GM23338 (cell line): ENCODE measurements around the gene ATG4B. TPM values are rescaled to one million over a fixed set of nuclear protein-coding genes. Genes with fewer than 3 reads are reported as not detected.

Experiments used
- ATAC-seq: fragments of 200-7000 bp; cut with Tn5 transposase; 3 replicates; pipeline ENCODE4 v1.9.1; 2020
- DNase-seq: peaks from one replicate; pipeline ENCODE4 v3.0.0-alpha.2; 2015; ENCODE audit warnings: low spot score
- H2AFZ ChIP-seq: fragments of 200-600 bp; sonication (generic); 2 replicates; pipeline ENCODE4 v1.8.0; 2016; ENCODE audit warnings: antibody characterized with exemption, mild to moderate bottlenecking, moderate library complexity
- H3F3A ChIP-seq: fragments of 200-600 bp; sonication (generic); replicated peaks from 2 replicates; pipeline ENCODE4 v1.8.0; 2017; ENCODE audit warnings: antibody characterized with exemption, mixed run types, low read depth
- H3K27ac ChIP-seq: fragments of 200-600 bp; sonication (generic); 2 replicates; pipeline ENCODE4 v1.6.1; 2016; ENCODE audit warnings: low read depth
- H3K27me3 ChIP-seq: fragments of 200-600 bp; sonication (generic); 2 replicates; pipeline ENCODE4 v1.8.0; 2016; ENCODE audit warnings: mild to moderate bottlenecking, mixed run types, moderate library complexity; ENCODE audit not compliant: insufficient read depth
- H3K36me3 ChIP-seq: fragments of 200-600 bp; sonication (generic); 2 replicates; pipeline ENCODE4 v1.8.0; 2016; ENCODE audit warnings: mild to moderate bottlenecking; ENCODE audit not compliant: insufficient read depth
- H3K4me1 ChIP-seq: fragments of 200-600 bp; sonication (generic); 2 replicates; pipeline ENCODE4 v1.8.0; 2016; ENCODE audit warnings: mild to moderate bottlenecking, moderate library complexity; ENCODE audit not compliant: insufficient read depth
- H3K4me2 ChIP-seq: fragments of 200-600 bp; sonication (generic); 2 replicates; pipeline ENCODE4 v1.7.1; 2017; ENCODE audit warnings: mixed run types
- H3K4me3 ChIP-seq: fragments of 200-600 bp; sonication (generic); 2 replicates; pipeline ENCODE4 v1.6.1; 2016; ENCODE audit warnings: mixed run types
- H3K79me2 ChIP-seq: fragments of 200-600 bp; sonication (generic); replicated peaks from 2 replicates; pipeline ENCODE4 v1.8.0; 2017; ENCODE audit warnings: mild to moderate bottlenecking; ENCODE audit not compliant: insufficient read depth
- H3K9me2 ChIP-seq: fragments of 200-600 bp; sonication (generic); 2 replicates; pipeline ENCODE4 v1.8.0; 2017; ENCODE audit not compliant: insufficient read depth
- H4K20me1 ChIP-seq: fragments of 200-600 bp; sonication (generic); replicated peaks from 2 replicates; pipeline ENCODE4 v1.8.0; 2017; ENCODE audit warnings: mild to moderate bottlenecking; ENCODE audit not compliant: insufficient read depth
- H3K27ac Mint-ChIP-seq: 2 replicates; pipeline ENCODE4 v1.8.0; 2020; ENCODE audit warnings: inconsistent platforms, mild to moderate bottlenecking, moderate library complexity, mixed read lengths
- H3K27me3 Mint-ChIP-seq: 3 replicates; pipeline ENCODE4 v1.8.0; 2022; ENCODE audit warnings: low read depth, mild to moderate bottlenecking, moderate library complexity, mixed read lengths, inconsistent platforms; ENCODE audit not compliant: insufficient read depth, poor library complexity
- H3K36me3 Mint-ChIP-seq: 3 replicates; pipeline ENCODE4 v1.8.0; 2021; ENCODE audit warnings: low read depth, mild to moderate bottlenecking, inconsistent platforms, moderate library complexity, mixed read lengths
- H3K4me1 Mint-ChIP-seq: 3 replicates; pipeline ENCODE4 v1.8.0; 2020; ENCODE audit warnings: mild to moderate bottlenecking, inconsistent platforms, mixed read lengths
- H3K4me3 Mint-ChIP-seq: 3 replicates; pipeline ENCODE4 v1.8.0; 2021; ENCODE audit warnings: moderate library complexity, mild to moderate bottlenecking, inconsistent platforms, mixed read lengths
- H3K9me3 Mint-ChIP-seq: 3 replicates; pipeline ENCODE4 v1.8.0; 2020; ENCODE audit warnings: moderate library complexity, mild to moderate bottlenecking, inconsistent platforms, mixed read lengths
- CREB1 ChIP-seq: fragments of 250-450 bp; sonication (Bioruptor Pico); IDR thresholded peaks from 2 replicates; pipeline ENCODE4 v1.5.0; 2020; ENCODE audit warnings: low read depth, mild to moderate bottlenecking, moderate library complexity
- ETS1 ChIP-seq: IDR thresholded peaks from 2 replicates; pipeline ENCODE4 v1.6.1; 2016; ENCODE audit warnings: antibody characterized with exemption
- EZH2 ChIP-seq: fragments of 200-600 bp; sonication (generic); IDR thresholded peaks from one replicate; pipeline ENCODE4 v1.8.0; 2017; ENCODE audit warnings: antibody characterized with exemption, mild to moderate bottlenecking, low read depth; ENCODE audit not compliant: unreplicated experiment
- NANOG ChIP-seq: IDR thresholded peaks from 2 replicates; pipeline ENCODE4 v1.6.1; 2016; ENCODE audit warnings: antibody characterized with exemption, borderline replicate concordance
- POLR2AphosphoS5 ChIP-seq: IDR thresholded peaks from 2 replicates; pipeline ENCODE4 v1.6.1; 2016; ENCODE audit warnings: antibody characterized with exemption, low read depth
- ZNF114 ChIP-seq: fragments of 250-450 bp; sonication (Bioruptor Pico); IDR thresholded peaks from 2 replicates; pipeline ENCODE4 v1.5.0; 2020; ENCODE audit warnings: mild to moderate bottlenecking, moderate library complexity
- ZNF462 ChIP-seq: fragments of 250-450 bp; sonication (Bioruptor Pico); IDR thresholded peaks from 2 replicates; pipeline ENCODE4 v1.5.0; 2020; ENCODE audit warnings: mild to moderate bottlenecking, moderate library complexity
- polyA plus RNA-seq: library from polyadenylated mRNA; unstranded; fragments of >200 nt; fragmentation: Nextera tagmentation; extraction: Ambion mirVana; gene quantifications from 2 replicates; pipeline ENCODE4 v1.2.1, GENCODE V29; 2016
- total RNA-seq: library from RNA; depleted of rRNA; stranded (reverse); fragments of >200 nt; shearing (Covaris generic); gene quantifications from 2 replicates; pipeline ENCODE4 v1.2.3, GENCODE V29; 2014
- TF ChIP-seq, protein P1 (sequence below): IDR thresholded peaks from one replicate; pipeline ENCODE4 v1.6.1; 2018; ENCODE audit warnings: antibody characterized with exemption; ENCODE audit not compliant: unreplicated experiment

ATG4B gene
- total and polyA plus RNA-seq, 2 experiments from 2014 or later, result 102 to 104 TPM

GRCh38 chr2:241706537-241706936 lies 69.0 kb downstream of the ATG4B start:
- H3K9me3 Mint-ChIP-seq, result no peaks in the 10 kb centered on the region; the same call in 2 of the 3 replicates
- no peak for DNase-seq
- H3K4me1 Mint-ChIP-seq, result peaks cover 5% of the 10 kb centered on the region
- Histone ChIP-seq H2AFZ (no peak overlapping the region), H3K4me1 (peaks cover 3% of the 10 kb centered on the region; the same call in 1 of the 2 replicates), H3K9me2 (no peaks in the 10 kb centered on the region), H3K36me3 (peaks cover 41% of the 10 kb centered on the region), H3K79me2 (peaks cover 28% of the 10 kb centered on the region), H3K4me3 (no peak overlapping the region), H4K20me1 (peaks cover 3% of the 10 kb centered on the region; the same call in 1 of the 2 replicates), H3K27ac (no peak overlapping the region), H3F3A (no peaks in the 10 kb centered on the region), H3K4me2 (no peak overlapping the region), H3K27me3 (no peaks in the 10 kb centered on the region)
- no peak overlapping the region for H3K27ac Mint-ChIP-seq
- TF ChIP-seq EZH2 (no peak), CREB1 (CRISPR knock-in tag) (no peak), POLR2AphosphoS5 (no peak), ZNF462 (CRISPR knock-in tag) (no peak), ZNF114 (no peak), NANOG (no peak), ETS1 (no peak)
- TF ChIP-seq, protein P1, sequence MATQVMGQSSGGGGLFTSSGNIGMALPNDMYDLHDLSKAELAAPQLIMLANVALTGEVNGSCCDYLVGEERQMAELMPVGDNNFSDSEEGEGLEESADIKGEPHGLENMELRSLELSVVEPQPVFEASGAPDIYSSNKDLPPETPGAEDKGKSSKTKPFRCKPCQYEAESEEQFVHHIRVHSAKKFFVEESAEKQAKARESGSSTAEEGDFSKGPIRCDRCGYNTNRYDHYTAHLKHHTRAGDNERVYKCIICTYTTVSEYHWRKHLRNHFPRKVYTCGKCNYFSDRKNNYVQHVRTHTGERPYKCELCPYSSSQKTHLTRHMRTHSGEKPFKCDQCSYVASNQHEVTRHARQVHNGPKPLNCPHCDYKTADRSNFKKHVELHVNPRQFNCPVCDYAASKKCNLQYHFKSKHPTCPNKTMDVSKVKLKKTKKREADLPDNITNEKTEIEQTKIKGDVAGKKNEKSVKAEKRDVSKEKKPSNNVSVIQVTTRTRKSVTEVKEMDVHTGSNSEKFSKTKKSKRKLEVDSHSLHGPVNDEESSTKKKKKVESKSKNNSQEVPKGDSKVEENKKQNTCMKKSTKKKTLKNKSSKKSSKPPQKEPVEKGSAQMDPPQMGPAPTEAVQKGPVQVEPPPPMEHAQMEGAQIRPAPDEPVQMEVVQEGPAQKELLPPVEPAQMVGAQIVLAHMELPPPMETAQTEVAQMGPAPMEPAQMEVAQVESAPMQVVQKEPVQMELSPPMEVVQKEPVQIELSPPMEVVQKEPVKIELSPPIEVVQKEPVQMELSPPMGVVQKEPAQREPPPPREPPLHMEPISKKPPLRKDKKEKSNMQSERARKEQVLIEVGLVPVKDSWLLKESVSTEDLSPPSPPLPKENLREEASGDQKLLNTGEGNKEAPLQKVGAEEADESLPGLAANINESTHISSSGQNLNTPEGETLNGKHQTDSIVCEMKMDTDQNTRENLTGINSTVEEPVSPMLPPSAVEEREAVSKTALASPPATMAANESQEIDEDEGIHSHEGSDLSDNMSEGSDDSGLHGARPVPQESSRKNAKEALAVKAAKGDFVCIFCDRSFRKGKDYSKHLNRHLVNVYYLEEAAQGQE, result no peak
- peaks cover 19% of the 10 kb centered on the region for H3K27me3 Mint-ChIP-seq
- no peak overlapping the region for H3K4me3 Mint-ChIP-seq
- peaks cover 74% of the 10 kb centered on the region for H3K36me3 Mint-ChIP-seq
- no peak for ATAC-seq
